Adrenal gland (tissue), 12 donors: Measurements from ENCODE around the gene TAL2. TPM values are rescaled to one million over a fixed set of nuclear protein-coding genes. Genes with fewer than 3 reads are reported as not detected.

Experiments used
- DNase-seq, 7 donors: peaks; one replicate each; pipeline ENCODE4 v3.0.0-alpha.2; 2019 to 2020
- H3K27ac ChIP-seq, 5 donors: fragments of 200-600 bp; sonication (generic) in 4 of 5; 1 replicate in 3 of 5; 2 replicates in 2 of 5; pipeline versions ENCODE4 v1.5.1 to v1.8.0; 2016 to 2020; ENCODE audit warnings: mild to moderate bottlenecking in 1 of 5
- H3K27me3 ChIP-seq: fragments of 200-600 bp; 2 replicates; pipeline ENCODE4 v1.8.0; 2021
- H3K36me3 ChIP-seq, 2 donors: fragments of 200-600 bp; replicated peaks in 1 of 2; 1 replicate in 1 of 2; 2 replicates in 1 of 2; pipeline versions ENCODE4 v1.5.1 to v1.8.0; 2018 to 2022
- H3K4me1 ChIP-seq, 2 donors: fragments of 200-600 bp; replicated peaks in 1 of 2; 1 replicate in 1 of 2; 2 replicates in 1 of 2; pipeline versions ENCODE4 v1.5.1 to v1.8.0; 2018 to 2021
- H3K4me3 ChIP-seq, 4 donors: fragments of 200-600 bp; sonication (generic) in 3 of 4; one replicate each; pipeline ENCODE4 v1.5.1; 2016 to 2018
- H3K9me3 ChIP-seq, 3 donors: fragments of 200-600 bp; sonication (generic) in 1 of 3; replicated peaks in 1 of 3; 1 replicate in 2 of 3; 2 replicates in 1 of 3; pipeline versions ENCODE4 v1.5.1 to v1.8.0; 2016 to 2021
- CTCF ChIP-seq, 6 experiments: fragments of 450-650 bp in 4 of 6; fragments of 200-600 bp in 2 of 6; sonication (generic) in 1 of 6; IDR thresholded peaks; 1 replicate in 5 of 6; 2 replicates in 1 of 6; pipeline versions ENCODE4 v1.5.1 to v1.8.0; 2016 to 2021; ENCODE audit warnings: antibody characterized with exemption in 6 of 6, mild to moderate bottlenecking in 2 of 6, moderate library complexity in 1 of 6
- POLR2A ChIP-seq, 2 donors: fragments of 450-650 bp; IDR thresholded peaks; one replicate each; pipeline ENCODE4 v1.6.1; 2017; ENCODE audit warnings: antibody characterized with exemption in 2 of 2, mild to moderate bottlenecking in 2 of 2, moderate library complexity in 1 of 2
- WGBS, 4 donors: extraction: QIAGEN DNeasy Blood & Tissue Kit in 2 of 4; methylation state at CpG; one replicate each; pipeline versions ENCODE4 v1.1.5 to v1.1.7; 2013 to 2017; 5-methylcytosine and 5-hydroxymethylcytosine counted together
- intact Hi-C, 2 donors: fragments of 100-400 bp; cut with DNase I; formaldehyde crosslinking; loops; one replicate each; pipeline versions ENCODE4 v1.14.1 to v1.15.0; 2022 to 2023
- polyA plus RNA-seq, 3 donors: library from polyadenylated mRNA; stranded (reverse); fragments of 200-250 nt in 2 of 3; fragments of 350-450 nt in 1 of 3; fragmentation: Illumina TruSeq in 1 of 3; extraction: RNeasy Lipid Tissue Mini Kit (QIAGEN cat#74804) in 1 of 3; gene quantifications; one replicate each; pipeline ENCODE4 v1.2.3, GENCODE V29; 2013 to 2014
- total RNA-seq, 9 donors: library from RNA; depleted of rRNA in 4 of 9; stranded (reverse); fragments of >200 nt in 4 of 9; fragments of 120-200 nt in 1 of 9; fragmentation: NEBNext Ultra II Directional in 1 of 9; extraction: Animal tissue kit (Norgen Biotek cat#: 25700) in 1 of 9; gene quantifications; one replicate each; pipeline versions ENCODE4 v1.1.0 to v1.2.4, GENCODE V29; 2013 to 2023
- donor health status: healthy with polysubstance abuse.
- donor health status: Bipolar disorder and iron deficiency.
- donor health status: DM: yes; HTN: yes; CAD: no.
- donor health status: DM: no; HTN: no; CAD: no.
- donor health status: DM: no; HTN: no; CAD: no.
- donor health status: DM: yes; HTN: yes; CAD: no.

TAL2 gene
- total and polyA plus RNA-seq, 12 donors = 0.39 to 1.7 TPM; not detected in 10

- 83 to 92% (median 88%) methylated on average over 3 of the region's 3 CpGs for WGBS, 4 donors
- TF ChIP-seq CTCF (IDR thresholded peaks at IDR 0.05) = no peak
- no peak for TF ChIP-seq POLR2A (IDR thresholded peaks at IDR 0.05)
- Histone ChIP-seq H3K36me3 (no peaks in the 10 kb centered on the region), H3K9me3 (no peaks in the 10 kb centered on the region), H3K27me3 (no peaks in the 10 kb centered on the region), H3K4me3 (no peak overlapping the region), H3K4me1 (no peaks in the 10 kb centered on the region), H3K27ac (no peak overlapping the region)
- no peak for DNase-seq
- intact Hi-C loops = no loop called here
Observed at GRCh38 chr9:105633411-105633810, 28.8 kb upstream of the TAL2 start.

GRCh38 chr9:105636331-105636730, 25.9 kb upstream of the TAL2 start:
- no peaks in the 10 kb centered on the region for H3K36me3 ChIP-seq
- intact Hi-C loops = no loop called here
- H3K27me3 ChIP-seq = no peaks in the 10 kb centered on the region
- no peak overlapping the region for H3K4me3 ChIP-seq
- no peak overlapping the region for H3K27ac ChIP-seq
- DNase-seq = no peak
- TF ChIP-seq CTCF (IDR thresholded peaks at IDR 0.05) (no peak), POLR2A (IDR thresholded peaks at IDR 0.05) (no peak)
- H3K9me3 ChIP-seq = no peaks in the 10 kb centered on the region
- WGBS, 4 donors = 89 to 100% (median 94%) methylated on average over 1 of the region's 1 CpG
- no peaks in the 10 kb centered on the region for H3K4me1 ChIP-seq

GRCh38 chr9:105637787-105638395, 24.4 kb upstream of the TAL2 start:
- DNase-seq = no peak
- 94 to 99% (median 96%) methylated on average over 4 of the region's 4 CpGs for WGBS, 4 donors
- H3K9me3 ChIP-seq = no peaks in the 10 kb centered on the region
- no peaks in the 10 kb centered on the region for H3K27me3 ChIP-seq
- intact Hi-C loops = no loop called here
- no peak overlapping the region for H3K27ac ChIP-seq
- no peaks in the 10 kb centered on the region for H3K4me1 ChIP-seq
- TF ChIP-seq POLR2A (IDR thresholded peaks at IDR 0.05) (no peak), CTCF (IDR thresholded peaks at IDR 0.05) (peak in 4 of 6 experiments; percentile 7 to 45 (median 15))
- no peaks in the 10 kb centered on the region for H3K36me3 ChIP-seq
- H3K4me3 ChIP-seq = no peak overlapping the region

- no peaks in the 10 kb centered on the region for H3K27me3 ChIP-seq
- H3K4me1 ChIP-seq = no peaks in the 10 kb centered on the region
- intact Hi-C loops = no loop called here
- H3K36me3 ChIP-seq = no peaks in the 10 kb centered on the region
- DNase-seq = no peak
- H3K9me3 ChIP-seq = no peaks in the 10 kb centered on the region
- H3K27ac ChIP-seq = no peak overlapping the region
- H3K4me3 ChIP-seq = no peak overlapping the region
- no peak for TF ChIP-seq CTCF (IDR thresholded peaks at IDR 0.05)
- no peak for TF ChIP-seq POLR2A (IDR thresholded peaks at IDR 0.05)
Observed at GRCh38 chr9:105639936-105640335, 22.3 kb upstream of the TAL2 start.
